Ovary (tissue), 3 donors: ENCODE results near the gene MTUS2.

ENCODE experiments used
- EP300 ChIP-seq: sonication (generic); formaldehyde crosslinking; IDR thresholded peaks from one replicate; pipeline ENCODE4 v1.6.1; 2017; ENCODE audit warnings: antibody characterized with exemption
- POLR2A ChIP-seq: fragments of 450-650 bp; IDR thresholded peaks from one replicate; pipeline ENCODE4 v1.6.1; 2017; ENCODE audit warnings: antibody characterized with exemption, mild to moderate bottlenecking, moderate library complexity
- TF ChIP-seq, protein P1 (sequence below), 3 donors: fragments of 450-650 bp in 2 of 3; fragments of 200-600 bp in 1 of 3; IDR thresholded peaks; one replicate each; pipeline versions ENCODE4 v1.5.1 to v1.8.0; 2016 to 2022; ENCODE audit warnings: antibody characterized with exemption in 3 of 3, mild to moderate bottlenecking in 1 of 3
- donor health status: DM: no; HTN: no; CAD: no.

DNA sequence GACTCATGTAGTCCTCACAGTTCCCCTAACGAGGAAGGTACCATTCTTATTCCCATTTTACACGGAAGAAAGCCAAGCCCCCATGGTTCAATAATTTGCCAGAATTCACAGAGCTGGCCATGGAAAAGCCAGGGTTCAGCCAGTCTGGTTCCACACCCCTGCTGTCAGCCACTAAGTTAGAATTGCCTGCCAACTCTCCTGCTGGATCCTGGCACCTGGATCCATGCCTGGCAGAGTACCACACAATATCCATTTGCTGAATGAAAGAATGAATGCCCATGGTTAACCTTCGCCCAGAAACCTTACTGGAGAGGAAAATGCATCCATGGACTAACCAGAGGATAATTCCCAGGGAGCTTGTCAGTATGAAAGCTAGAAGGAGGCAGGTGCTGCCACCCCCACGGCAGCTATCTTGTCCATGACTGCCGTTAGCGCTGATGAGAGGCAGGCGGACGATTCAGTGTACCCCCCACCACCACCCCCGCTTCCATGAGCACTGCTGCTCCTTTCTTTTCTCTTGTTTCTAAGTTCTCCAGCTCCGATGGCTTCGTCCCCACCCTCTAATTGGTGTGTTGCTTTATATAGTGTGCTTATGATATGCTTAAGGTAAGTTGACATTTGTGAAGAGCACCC is 660.9 kb downstream of the MTUS2 start:
- TF ChIP-seq, protein P1, sequence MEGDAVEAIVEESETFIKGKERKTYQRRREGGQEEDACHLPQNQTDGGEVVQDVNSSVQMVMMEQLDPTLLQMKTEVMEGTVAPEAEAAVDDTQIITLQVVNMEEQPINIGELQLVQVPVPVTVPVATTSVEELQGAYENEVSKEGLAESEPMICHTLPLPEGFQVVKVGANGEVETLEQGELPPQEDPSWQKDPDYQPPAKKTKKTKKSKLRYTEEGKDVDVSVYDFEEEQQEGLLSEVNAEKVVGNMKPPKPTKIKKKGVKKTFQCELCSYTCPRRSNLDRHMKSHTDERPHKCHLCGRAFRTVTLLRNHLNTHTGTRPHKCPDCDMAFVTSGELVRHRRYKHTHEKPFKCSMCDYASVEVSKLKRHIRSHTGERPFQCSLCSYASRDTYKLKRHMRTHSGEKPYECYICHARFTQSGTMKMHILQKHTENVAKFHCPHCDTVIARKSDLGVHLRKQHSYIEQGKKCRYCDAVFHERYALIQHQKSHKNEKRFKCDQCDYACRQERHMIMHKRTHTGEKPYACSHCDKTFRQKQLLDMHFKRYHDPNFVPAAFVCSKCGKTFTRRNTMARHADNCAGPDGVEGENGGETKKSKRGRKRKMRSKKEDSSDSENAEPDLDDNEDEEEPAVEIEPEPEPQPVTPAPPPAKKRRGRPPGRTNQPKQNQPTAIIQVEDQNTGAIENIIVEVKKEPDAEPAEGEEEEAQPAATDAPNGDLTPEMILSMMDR (IDR thresholded peaks at IDR 0.05): no peak
- TF ChIP-seq POLR2A (no peak), EP300 (no peak)
